Endothelial cell of umbilical vein (primary cell): ENCODE measurements around the gene CIP2A.

Source experiments
- CTCF ChIP-seq, 2 donors: IDR thresholded peaks; 1 replicate in 1 of 2; 2 replicates in 1 of 2; pipeline ENCODE4 v1.5.1; 2011; ENCODE audit warnings: low read length in 2 of 2, mild to moderate bottlenecking in 2 of 2, moderate library complexity in 2 of 2, control low read depth in 1 of 2, inconsistent platforms in 1 of 2, low read depth in 1 of 2; ENCODE audit not compliant: insufficient read depth in 1 of 2; ENCODE audit errors: extremely low read depth in 1 of 2
- EZH2 ChIP-seq: IDR thresholded peaks from 2 replicates; pipeline ENCODE4 v1.6.1; 2012; ENCODE audit warnings: borderline replicate concordance, low read depth, mild to moderate bottlenecking, moderate library complexity, low read length, inconsistent platforms; ENCODE audit not compliant: severe bottlenecking

DNA sequence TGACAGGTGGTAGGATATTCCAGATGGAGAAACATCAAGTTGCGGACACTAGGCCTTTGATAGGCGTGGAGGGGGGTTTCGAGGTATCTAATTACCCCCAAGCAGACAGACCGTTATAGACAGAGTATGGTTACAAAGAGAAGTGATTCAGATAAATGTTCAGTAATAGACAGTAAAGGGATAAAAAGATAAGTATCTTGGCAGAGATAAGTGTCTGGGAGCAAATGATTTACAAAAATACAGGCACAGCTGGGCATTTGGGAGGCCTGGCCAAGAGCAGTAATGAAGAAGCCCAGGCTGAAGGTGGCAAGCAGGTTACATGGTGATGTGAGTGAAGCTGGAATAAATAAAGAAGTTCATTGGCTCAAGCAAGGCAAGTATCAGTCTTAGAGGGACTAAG lies 78.2 kb downstream of the CIP2A start:
- TF ChIP-seq EZH2 (no peak), CTCF (IDR thresholded peaks at IDR 0.05; ENCODE audit: extremely low read depth in 1 of 2, insufficient read depth in 1 of 2, low read depth in 1 of 2, low read length in 2 of 2) (no peak)
